ENCODE data around the gene COL11A2. TPM values are rescaled to one million over a fixed set of nuclear protein-coding genes. Genes with fewer than 3 reads are reported as not detected.

COL11A2 gene
- total and polyA plus RNA-seq, 2 of the 13 experiments (the other 11 are each of a cell fraction or from before 2014, with no cell fraction given) = 0.55 TPM

- TF ChIP-seq CREM (IDR thresholded peaks at IDR 0.05) (0 out of 2 replicates have a peak, but pooled peaks have one; percentile 23), CREM (CRISPR knock-in tag; IDR thresholded peaks at IDR 0.05) (no peak), PITX1 (CRISPR knock-in tag; IDR thresholded peaks at IDR 0.05) (peak; percentile 46; the same call in 1 of the 2 replicates), NR2C2 (CRISPR knock-in tag; IDR thresholded peaks at IDR 0.05; ENCODE audit: borderline replicate concordance) (peak; percentile 75), RARA (CRISPR knock-in tag; IDR thresholded peaks at IDR 0.05) (peak; percentile 90), NFYB (CRISPR knock-in tag; IDR thresholded peaks at IDR 0.05) (0 out of 2 replicates have a peak, but pooled peaks have one; percentile 46), NR2F2 (IDR thresholded peaks at IDR 0.05; ENCODE audit: borderline replicate concordance, low read depth) (peak; percentile 85), MIER3 (CRISPR knock-in tag; IDR thresholded peaks at IDR 0.05; ENCODE audit: borderline replicate concordance) (peak; percentile 29; the same call in 1 of the 2 replicates), BCL6 (CRISPR knock-in tag; IDR thresholded peaks at IDR 0.05) (peak; percentile 68; the same call in 1 of the 2 replicates), ZSCAN9 (CRISPR knock-in tag; IDR thresholded peaks at IDR 0.05; ENCODE audit: borderline replicate concordance) (no peak), ZNF644 (CRISPR knock-in tag; IDR thresholded peaks at IDR 0.05; ENCODE audit: low read depth) (peak; percentile 82; the same call in 1 of the 2 replicates), ARID5B (CRISPR knock-in tag; IDR thresholded peaks at IDR 0.05) (peak; percentile 85), ZNF501 (CRISPR knock-in tag; IDR thresholded peaks at IDR 0.05) (peak; percentile 47; the same call in 1 of the 2 replicates), ELF3 (CRISPR knock-in tag; IDR thresholded peaks at IDR 0.05) (no peak), KAT7 (CRISPR knock-in tag; IDR thresholded peaks at IDR 0.05; ENCODE audit: borderline replicate concordance) (no peak), SAP130 (CRISPR knock-in tag; IDR thresholded peaks at IDR 0.05; ENCODE audit: low read depth) (peak; percentile 45), ZNF841 (CRISPR knock-in tag; IDR thresholded peaks at IDR 0.05; ENCODE audit: borderline replicate concordance) (no peak), NR2F6 (IDR thresholded peaks at IDR 0.05) (peak; percentile 86), NR2F6 (CRISPR knock-in tag; IDR thresholded peaks at IDR 0.05) (peak; percentile 90), ZNF451 (CRISPR knock-in tag; IDR thresholded peaks at IDR 0.05) (no peak), ATF6 (CRISPR knock-in tag; conservative IDR thresholded peaks at IDR 0.05) (no peak), SMAD3 (CRISPR knock-in tag; IDR thresholded peaks at IDR 0.05) (0 out of 2 replicates have a peak, but pooled peaks have one; percentile 25), NCOR1 (IDR thresholded peaks at IDR 0.05; ENCODE audit: borderline replicate concordance, low read length) (peak; percentile 61), ZNF800 (CRISPR knock-in tag; IDR thresholded peaks at IDR 0.05) (no peak), LCORL (IDR thresholded peaks at IDR 0.05) (no peak), LCORL (CRISPR knock-in tag; IDR thresholded peaks at IDR 0.05) (0 out of 2 replicates have a peak, but pooled peaks have one; percentile 38), IRF2 (CRISPR knock-in tag; IDR thresholded peaks at IDR 0.05) (0 out of 2 replicates have a peak, but pooled peaks have one; percentile 38), PHF20 (CRISPR knock-in tag; IDR thresholded peaks at IDR 0.05) (no peak)
Measured at GRCh38 chr6:33156964-33157363, 35.3 kb downstream of the COL11A2 start (continued).
